IPS-11a (cell line): ENCODE results near the gene COX7A2.

Experiments used
- H3K4me3 ChIP-seq: one replicate; pipeline ENCODE4 v1.5.1; 2013; ENCODE audit warnings: low read depth, low read length, control low read depth

COX7A2 gene

DNA sequence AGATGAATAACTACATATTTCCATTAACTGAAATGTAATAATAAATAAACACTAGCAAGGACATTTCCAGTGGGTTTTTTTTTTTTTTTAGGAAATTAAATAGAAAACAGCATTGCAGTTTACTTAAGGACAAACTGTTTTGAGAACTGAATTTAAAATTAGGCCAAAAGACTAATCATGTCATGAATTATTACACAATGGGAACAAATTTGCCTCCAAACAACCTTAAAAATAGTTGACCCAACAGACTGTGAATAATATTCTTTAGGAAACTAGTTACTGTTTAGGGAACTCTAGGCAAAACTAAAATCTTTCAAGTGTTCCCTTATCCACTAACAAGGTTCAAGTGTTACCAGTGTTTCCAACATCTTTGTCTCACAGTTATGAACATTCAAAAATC is 21.3 kb downstream of the COX7A2 start:
- H3K4me3 ChIP-seq: no peak overlapping the region

DNA sequence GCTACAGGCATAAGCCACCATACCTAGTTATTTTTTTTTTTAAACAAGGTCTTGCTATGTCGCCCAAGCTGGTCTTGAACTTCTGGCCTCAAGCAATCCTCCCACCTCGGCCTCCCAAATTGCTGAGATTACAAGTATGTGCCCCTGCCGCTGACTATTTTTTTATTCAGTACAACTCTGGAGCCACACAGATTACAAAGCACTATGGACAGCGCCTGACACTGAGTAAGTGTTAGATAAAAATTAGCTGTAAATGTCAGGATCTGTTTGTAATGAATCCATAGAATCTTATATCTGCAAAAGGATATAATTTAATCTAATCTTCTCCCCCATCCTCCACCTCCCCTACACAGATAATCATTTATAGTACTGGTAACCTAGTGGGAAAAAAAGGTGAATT is 22.5 kb downstream of the COX7A2 start:
- H3K4me3 ChIP-seq: no peak overlapping the region

- H3K4me3 ChIP-seq: no peak overlapping the region
Observed at GRCh38 chr6:75220357-75220756, 23.2 kb downstream of the COX7A2 start.

- no peak overlapping the region for H3K4me3 ChIP-seq
Observed at GRCh38 chr6:75219263-75219662, 24.3 kb downstream of the COX7A2 start.

DNA sequence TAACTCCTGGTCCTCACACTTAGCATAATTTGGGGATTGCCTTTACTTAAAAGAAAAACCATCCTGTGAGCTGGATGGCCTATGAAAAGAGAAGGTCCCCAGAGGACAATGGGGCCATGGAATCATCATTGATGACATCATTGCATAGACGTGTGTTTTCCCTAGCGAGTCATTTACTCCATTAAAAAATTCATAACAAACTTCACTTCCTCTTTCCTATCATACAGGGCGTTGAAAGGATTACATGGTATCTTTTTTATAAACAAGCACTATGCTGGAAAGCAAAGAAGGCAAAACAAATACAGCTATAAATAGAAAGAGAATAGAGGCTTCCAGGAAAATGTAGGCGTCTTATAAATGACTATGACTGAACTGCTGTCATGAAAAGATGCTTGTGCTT is 26.4 kb downstream of the COX7A2 start:
- H3K4me3 ChIP-seq: no peak overlapping the region

DNA sequence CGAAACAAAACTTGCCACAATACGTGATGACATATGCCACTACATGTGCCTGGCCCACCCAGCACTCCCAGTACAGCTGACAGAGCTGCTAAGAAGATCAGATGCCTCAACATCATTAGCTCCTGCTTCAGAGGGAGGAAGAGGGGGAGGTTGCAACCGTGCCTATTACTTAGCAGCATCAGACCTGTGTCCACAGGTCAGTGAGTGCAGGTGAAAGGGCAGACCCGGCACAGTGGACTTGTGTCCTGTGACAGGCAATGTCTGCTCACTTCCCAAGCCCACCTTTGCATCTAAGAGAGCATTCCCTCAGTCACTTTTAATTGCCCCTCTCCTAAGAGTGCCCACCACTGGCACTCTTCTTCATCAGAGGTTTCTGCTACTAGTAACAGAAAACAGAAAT is 28.3 kb downstream of the COX7A2 start:
- no peak overlapping the region for H3K4me3 ChIP-seq

DNA sequence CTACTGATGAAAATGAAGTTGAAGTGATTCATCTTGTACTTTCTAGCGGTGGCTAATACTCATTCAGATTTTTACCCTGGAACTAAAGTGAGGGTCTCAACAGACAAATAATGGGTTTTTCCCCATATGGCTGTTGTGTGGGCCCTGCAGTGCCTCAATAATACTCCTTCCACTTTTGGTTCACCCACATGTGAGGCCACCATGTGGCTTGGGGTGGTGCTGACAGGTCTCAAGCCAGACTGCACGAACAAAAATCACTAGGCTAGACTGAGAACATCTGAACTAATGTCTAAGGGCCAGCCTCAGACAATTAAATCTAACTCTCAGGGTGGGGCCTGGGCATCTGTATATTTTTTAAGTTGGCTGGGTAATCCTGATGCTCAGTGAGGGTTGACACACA is 29.9 kb downstream of the COX7A2 start:
- no peak overlapping the region for H3K4me3 ChIP-seq

DNA sequence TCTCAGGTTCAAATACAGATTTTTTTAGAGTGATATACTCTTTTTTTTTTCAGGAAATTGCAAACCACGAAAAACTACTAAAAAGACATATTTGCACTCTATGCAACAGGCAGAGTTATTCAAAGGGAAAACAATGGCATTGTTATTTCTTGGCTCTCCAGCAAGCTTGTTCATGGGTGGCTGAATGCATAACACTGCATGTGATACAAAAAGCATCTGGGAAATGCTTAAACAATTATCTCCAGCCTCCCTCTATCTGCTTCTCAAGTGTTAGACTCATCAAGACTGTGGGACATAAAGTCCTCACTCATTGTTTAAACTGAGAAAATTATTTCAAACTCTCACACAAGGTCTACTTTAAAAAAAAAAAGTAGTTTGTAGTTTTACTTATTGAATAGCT is 30.5 kb downstream of the COX7A2 start:
- no peak overlapping the region for H3K4me3 ChIP-seq

DNA sequence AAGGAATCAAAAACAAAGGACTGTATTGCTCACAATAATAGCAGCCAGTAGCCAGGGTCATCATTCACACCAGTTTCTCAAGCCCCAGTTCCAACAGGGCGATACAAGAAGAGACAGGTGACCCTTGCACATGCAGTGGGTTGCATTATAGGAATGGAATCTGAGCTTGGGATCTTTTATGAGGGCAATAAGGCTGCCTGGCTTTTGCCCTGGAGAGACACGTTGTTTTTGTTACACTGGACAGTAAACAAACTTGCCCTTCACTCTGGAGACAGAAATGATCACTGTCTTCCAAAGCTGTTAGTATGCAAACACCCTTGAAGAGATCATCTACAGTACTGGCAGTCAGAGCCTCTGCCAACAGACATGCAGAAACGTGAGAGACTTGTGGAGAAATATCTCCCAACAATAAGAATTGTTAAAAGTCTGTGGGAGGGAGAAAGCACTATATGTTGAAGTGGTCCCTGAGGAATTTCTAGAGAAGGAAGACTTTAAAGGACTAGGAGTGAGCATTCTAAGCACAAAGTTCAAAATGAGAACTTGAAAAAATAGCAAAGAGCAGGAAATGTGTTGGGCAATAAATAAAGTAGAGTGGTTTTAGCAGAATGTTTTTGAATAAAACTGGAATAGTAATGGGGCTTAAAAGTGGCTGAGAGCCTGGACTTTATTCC is 31.5 kb downstream of the COX7A2 start:
- H3K4me3 ChIP-seq: no peak overlapping the region

GRCh38 chr6:75210885-75211739 is 32.5 kb downstream of the COX7A2 start:
- H3K4me3 ChIP-seq: no peak overlapping the region

GRCh38 chr6:75209184-75209723 is 34.3 kb downstream of the COX7A2 start:
- H3K4me3 ChIP-seq: no peak overlapping the region

DNA sequence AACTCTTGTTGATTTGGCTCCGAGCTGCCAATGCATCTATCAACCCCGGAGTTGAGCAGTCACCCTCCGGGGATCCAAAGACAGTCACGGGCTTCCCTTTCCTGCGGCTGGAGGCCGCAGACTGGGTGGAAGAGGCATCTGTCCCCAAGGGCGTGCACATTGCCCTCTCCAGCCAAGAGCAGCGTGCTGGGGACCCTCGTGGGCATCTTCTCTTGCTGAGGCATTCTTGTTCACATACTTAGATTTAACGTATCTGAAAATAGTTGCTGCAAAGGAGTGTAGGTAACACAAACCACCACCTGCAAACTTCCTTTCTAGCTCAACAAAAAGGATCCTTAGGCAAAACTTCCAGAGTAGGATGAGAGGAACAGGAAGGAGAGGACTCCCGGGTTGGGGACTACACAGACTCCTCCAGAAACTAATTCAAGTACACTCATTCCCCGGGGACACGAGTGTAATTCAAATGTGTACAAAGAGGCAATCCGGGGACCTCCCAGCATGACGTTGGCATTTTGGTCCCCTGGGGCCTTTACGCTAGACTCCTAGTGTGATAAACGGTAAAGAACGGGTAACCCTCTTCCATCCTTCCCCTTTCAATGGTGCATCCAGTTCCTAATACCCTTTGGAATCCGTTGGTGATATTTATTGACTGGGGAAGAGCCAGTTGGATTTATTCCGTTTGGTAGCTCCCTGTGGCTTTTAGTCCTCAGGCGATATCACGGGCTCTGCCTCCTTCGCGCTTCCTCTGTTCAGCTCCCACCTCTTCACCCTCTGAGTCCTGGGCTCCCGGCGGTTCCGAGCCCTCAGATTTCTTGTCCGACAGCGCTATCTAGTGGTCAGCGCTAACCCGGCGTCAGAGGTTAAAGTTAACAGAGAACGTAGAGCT is 35.1 kb downstream of the COX7A2 start:
- H3K4me3 ChIP-seq: no peak overlapping the region

GRCh38 chr6:75206576-75207342 is 36.8 kb downstream of the COX7A2 start:
- H3K4me3 ChIP-seq: peak overlapping the region; percentile 68

DNA sequence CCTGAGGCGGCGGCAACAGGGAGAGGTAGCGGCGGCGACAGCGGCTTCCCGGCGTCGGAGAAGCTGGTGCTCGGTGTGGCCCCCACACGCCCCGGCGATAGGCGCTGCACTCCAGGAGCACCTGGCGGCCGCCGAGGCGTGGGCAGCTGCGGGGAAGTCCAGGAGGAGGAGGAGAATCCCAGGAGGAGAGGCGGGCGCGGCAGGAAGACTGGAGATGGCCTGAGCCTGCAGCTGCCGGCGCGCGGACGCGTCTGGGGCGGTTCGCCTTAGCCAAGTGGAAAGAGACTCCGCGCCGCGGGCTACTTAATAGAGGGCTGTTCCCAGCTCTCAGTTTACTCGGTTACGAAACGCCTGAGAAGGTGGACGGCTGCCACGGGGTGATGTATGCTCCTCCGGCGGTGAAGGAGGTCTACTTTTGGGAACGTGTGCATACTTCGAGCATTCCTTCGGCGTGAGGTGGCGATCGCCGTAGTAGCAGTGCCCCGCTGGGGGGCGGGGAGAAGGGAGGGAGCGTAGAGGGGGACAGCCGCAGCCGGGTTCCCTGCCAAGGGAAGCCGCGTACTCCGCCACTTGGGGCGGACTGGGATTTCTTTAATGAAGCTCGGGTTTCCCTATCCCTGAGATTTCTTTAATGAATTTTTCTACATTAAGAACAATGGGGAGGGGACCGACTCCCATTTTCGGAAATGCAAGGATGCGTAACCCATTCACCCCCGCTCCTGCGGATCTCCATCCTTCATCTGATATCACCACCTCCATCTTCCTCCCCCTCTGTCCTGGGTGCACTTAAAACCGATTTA is 37.6 kb downstream of the COX7A2 start, which contains the start of gene COL12A1:
Gene COL12A1, minus strand, starts transcription at position 278 of the 800 bp plus-strand sequence. CDS start 3,261 bp downstream, outside the sequence.
- peak within 1 kb of the TSS; percentile 68 for H3K4me3 ChIP-seq

- peak overlapping the region; percentile 68 for H3K4me3 ChIP-seq
Observed at GRCh38 chr6:75204959-75205775, 38.4 kb downstream of the COX7A2 start.

DNA sequence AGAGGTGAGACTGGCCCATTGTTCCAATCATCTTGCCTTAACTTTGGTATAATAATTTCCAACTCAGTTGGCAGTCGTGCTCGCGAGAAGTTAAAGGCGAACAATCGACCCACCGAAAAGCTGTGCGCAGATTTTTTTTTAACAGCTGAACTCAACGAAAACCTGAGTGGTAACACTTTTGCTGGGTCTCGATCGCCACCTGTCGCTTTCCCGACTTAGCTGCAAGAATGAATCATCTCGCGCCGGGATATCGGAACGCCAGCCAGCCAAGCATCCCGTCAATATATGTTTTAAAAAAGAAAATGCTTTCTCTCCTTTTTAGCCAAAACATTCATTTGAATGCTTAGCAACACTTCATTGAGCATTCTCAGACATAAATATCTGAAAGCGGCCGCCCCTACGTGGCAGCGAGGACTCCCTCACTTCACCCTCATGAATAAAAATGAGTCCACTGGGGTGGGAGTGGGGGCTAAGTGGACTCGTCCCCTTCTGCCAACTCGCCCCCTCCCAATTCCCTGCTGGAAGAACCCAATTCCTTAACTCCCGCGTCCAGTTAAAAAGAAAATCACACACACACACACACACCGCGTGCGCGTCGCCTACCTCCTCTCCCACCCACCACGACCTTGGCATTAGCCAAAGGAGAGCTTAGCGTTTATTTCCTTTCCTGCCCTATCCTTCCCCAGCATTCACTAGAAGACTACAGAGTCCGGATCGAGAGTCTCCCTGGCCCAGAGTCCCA is 39.2 kb downstream of the COX7A2 start:
- peak overlapping the region; percentile 68 for H3K4me3 ChIP-seq

DNA sequence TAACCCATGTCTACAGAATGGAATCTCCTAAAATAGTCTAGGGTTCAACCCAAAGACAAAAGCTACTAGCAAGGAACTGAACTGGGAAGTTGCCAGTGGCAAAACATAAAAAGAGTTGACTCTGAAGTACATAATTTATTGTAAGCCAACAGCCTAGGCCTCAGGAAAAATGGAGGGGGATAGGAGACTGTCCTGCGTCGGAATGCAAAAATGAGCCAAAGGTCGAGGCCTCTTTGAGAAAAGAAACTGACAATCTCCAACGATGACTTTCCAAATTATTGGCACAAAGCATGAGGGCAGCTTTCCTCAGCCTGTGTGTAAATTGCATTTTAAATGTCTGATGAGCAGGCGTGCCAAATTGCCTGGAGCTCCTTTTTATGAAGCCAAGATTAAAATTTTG is 39.9 kb downstream of the COX7A2 start:
- no peak overlapping the region for H3K4me3 ChIP-seq

GRCh38 chr6:75202676-75203131 is 40.9 kb downstream of the COX7A2 start:
- H3K4me3 ChIP-seq: no peak overlapping the region
